DND-41 (cell line): ENCODE results near the gene SERPINE2.

ENCODE experiments used
- ATAC-seq: fragments of 200-7000 bp; cut with Tn5 transposase; 3 replicates; pipeline ENCODE4 v1.9.1; 2021; ENCODE audit warnings: low read depth; ENCODE audit not compliant: insufficient read depth
- DNase-seq: peaks from one replicate; pipeline ENCODE4 v3.0.0-alpha.2; 2020
- H2AFZ ChIP-seq: 2 replicates; pipeline ENCODE4 v1.6.0; 2012; ENCODE audit warnings: low read depth, low read length
- H3K27ac ChIP-seq: 2 replicates; pipeline ENCODE4 v1.5.1; 2012; ENCODE audit warnings: low read length, inconsistent platforms
- H3K27me3 ChIP-seq: fragments of 200-600 bp; sonication (generic); 2 replicates; pipeline ENCODE4 v1.6.0; 2012; ENCODE audit warnings: low read length, mild to moderate bottlenecking, inconsistent platforms; ENCODE audit not compliant: insufficient read depth, poor library complexity
- H3K36me3 ChIP-seq: 2 replicates; pipeline ENCODE4 v1.5.1; 2012; ENCODE audit warnings: low read length, inconsistent platforms; ENCODE audit not compliant: insufficient read depth
- H3K4me1 ChIP-seq: 2 replicates; pipeline ENCODE4 v1.5.1; 2012; ENCODE audit warnings: mild to moderate bottlenecking, low read length; ENCODE audit not compliant: insufficient read depth
- H3K4me2 ChIP-seq: 2 replicates; pipeline ENCODE4 v1.6.0; 2012; ENCODE audit warnings: mild to moderate bottlenecking, moderate library complexity, low read length, inconsistent platforms; ENCODE audit not compliant: insufficient read depth
- H3K4me3 ChIP-seq, 2 experiments: fragments of 200-600 bp in 1 of 2; shearing (Covaris generic) in 1 of 2; 2 replicates each; pipeline ENCODE4 v1.5.1; 2012 to 2016; ENCODE audit warnings: inconsistent platforms in 2 of 2, low read length in 2 of 2, mild to moderate bottlenecking in 2 of 2, low read depth in 1 of 2, moderate library complexity in 1 of 2
- H3K79me2 ChIP-seq: 2 replicates; pipeline ENCODE4 v1.6.0; 2012; ENCODE audit warnings: low read length, inconsistent platforms; ENCODE audit not compliant: insufficient read depth
- H3K9ac ChIP-seq: 2 replicates; pipeline ENCODE4 v1.6.0; 2012; ENCODE audit warnings: low read depth, mild to moderate bottlenecking, inconsistent platforms, low read length, moderate library complexity
- H3K9me3 ChIP-seq: 2 replicates; pipeline ENCODE4 v1.5.1; 2012; ENCODE audit warnings: low read length, moderate library complexity, mild to moderate bottlenecking, inconsistent platforms; ENCODE audit not compliant: insufficient read depth, severe bottlenecking
- H4K20me1 ChIP-seq: 2 replicates; pipeline ENCODE4 v1.6.0; 2012; ENCODE audit warnings: low read length; ENCODE audit not compliant: insufficient read depth
- EZH2 ChIP-seq: IDR thresholded peaks from 3 replicates; pipeline ENCODE4 v1.6.1; 2012; ENCODE audit warnings: borderline replicate concordance, low read depth, mild to moderate bottlenecking, moderate library complexity, low read length, inconsistent platforms; ENCODE audit not compliant: severe bottlenecking
- TF ChIP-seq, protein P1 (sequence below): IDR thresholded peaks from 2 replicates; pipeline ENCODE4 v1.5.1; 2012; ENCODE audit warnings: borderline replicate concordance, low read length, moderate library complexity, mild to moderate bottlenecking; ENCODE audit not compliant: poor library complexity, severe bottlenecking; ENCODE audit errors: extremely low read depth

Gene SERPINE2

DNA sequence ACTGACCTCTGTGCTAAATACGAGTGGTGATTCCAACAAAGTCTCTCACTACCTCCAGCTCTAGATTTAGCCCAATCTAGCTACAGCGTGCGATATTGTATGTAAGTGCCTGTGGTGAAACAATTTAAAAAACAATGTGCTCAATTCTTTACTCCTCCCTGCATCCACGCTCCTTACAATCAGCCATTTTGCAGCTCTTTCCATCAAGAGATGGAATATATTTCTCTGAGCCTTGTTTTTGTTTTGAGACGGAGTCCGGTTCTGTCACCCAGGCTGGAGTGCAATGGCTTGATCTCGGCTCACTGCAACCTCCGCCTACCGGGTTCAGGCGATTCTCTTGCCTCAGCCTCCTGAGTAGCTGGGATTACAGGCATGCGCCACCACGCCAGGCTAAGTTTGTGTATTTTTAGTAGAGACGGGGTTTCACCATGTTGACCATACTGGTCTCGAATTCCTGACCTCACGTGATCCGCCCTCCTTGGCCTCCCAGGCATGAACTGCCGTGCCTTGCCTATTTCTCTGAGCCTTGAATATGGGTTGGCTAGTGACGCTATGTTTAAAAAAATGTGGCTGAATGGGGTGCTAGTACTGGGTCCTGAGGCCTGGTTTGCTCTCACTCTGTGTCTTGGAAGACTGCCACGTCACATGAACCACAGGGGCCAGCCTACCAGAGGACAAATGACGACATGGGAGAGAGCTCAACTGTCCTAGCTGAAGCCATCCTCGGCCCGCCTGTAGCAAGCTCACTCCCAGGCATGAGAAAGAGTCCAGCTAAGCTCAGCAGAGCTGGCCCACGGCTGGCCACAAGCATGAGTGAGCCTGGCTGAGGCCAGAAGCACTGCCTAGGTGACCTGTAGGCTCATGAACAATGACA is 108.7 kb downstream of the SERPINE2 start:
- Histone ChIP-seq H3K9ac (no peak overlapping the region), H3K79me2 (peaks cover 11% of the 10 kb centered on the region; the same call in 1 of the 2 replicates), H3K4me2 (peak overlapping the region; percentile 66), H3K4me3 (peak overlapping the region in 1 of 2 experiments; percentile 45; a peak in 1 of 4 replicates), H3K27ac (peak overlapping the region; percentile 44; the same call in 1 of the 2 replicates), H3K36me3 (no peaks in the 10 kb centered on the region), H2AFZ (no peak overlapping the region), H3K9me3 (peaks cover 2% of the 10 kb centered on the region), H3K4me1 (peaks cover 25% of the 10 kb centered on the region), H4K20me1 (peaks cover 16% of the 10 kb centered on the region; the same call in 1 of the 2 replicates), H3K27me3 (no peaks in the 10 kb centered on the region)
- ATAC-seq: peak; percentile 34; the same call in 1 of the 3 replicates
- no peak for DNase-seq
- TF ChIP-seq EZH2: no peak
- TF ChIP-seq, protein P1, sequence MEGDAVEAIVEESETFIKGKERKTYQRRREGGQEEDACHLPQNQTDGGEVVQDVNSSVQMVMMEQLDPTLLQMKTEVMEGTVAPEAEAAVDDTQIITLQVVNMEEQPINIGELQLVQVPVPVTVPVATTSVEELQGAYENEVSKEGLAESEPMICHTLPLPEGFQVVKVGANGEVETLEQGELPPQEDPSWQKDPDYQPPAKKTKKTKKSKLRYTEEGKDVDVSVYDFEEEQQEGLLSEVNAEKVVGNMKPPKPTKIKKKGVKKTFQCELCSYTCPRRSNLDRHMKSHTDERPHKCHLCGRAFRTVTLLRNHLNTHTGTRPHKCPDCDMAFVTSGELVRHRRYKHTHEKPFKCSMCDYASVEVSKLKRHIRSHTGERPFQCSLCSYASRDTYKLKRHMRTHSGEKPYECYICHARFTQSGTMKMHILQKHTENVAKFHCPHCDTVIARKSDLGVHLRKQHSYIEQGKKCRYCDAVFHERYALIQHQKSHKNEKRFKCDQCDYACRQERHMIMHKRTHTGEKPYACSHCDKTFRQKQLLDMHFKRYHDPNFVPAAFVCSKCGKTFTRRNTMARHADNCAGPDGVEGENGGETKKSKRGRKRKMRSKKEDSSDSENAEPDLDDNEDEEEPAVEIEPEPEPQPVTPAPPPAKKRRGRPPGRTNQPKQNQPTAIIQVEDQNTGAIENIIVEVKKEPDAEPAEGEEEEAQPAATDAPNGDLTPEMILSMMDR: no peak

DNA sequence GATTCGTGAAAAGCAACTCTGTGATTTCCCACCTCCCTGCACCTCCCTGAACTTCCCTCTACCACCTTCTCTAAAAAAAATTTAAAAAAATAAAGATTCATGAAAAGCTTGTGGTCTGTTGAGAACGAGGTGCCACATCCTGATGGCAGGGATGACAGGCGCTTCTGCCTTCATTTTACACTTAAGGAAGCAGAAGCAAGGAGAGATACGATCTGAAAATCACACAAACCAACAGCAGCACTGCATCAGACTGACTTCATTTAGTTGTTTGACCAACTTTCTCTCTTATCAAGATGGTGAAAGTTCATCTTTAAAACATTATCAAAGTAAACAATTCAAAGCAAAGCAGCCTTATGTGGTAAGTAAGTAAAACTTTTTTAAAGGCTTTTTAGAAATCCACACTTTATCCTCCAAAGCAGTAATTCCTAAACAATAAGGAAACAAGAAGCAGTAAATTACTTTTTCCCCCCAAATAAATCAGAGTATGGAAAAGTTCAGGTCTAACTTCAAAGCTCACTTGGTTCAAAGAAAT is 109.4 kb downstream of the SERPINE2 start:
- no peaks in the 10 kb centered on the region for H3K27me3 ChIP-seq
- H3K79me2 ChIP-seq: peaks cover 11% of the 10 kb centered on the region; the same call in 1 of the 2 replicates
- peaks cover 25% of the 10 kb centered on the region for H3K4me1 ChIP-seq
- no peaks in the 10 kb centered on the region for H3K36me3 ChIP-seq
- ATAC-seq (peak; percentile 98), DNase-seq (peak; percentile 71)
- H3K27ac ChIP-seq: peak overlapping the region; percentile 44; the same call in 1 of the 2 replicates
- no peak overlapping the region for H3K9ac ChIP-seq
- H3K4me2 ChIP-seq: peak overlapping the region; percentile 66
- peak overlapping the region in 1 of 2 experiments; percentile 45; a peak in 2 of 4 replicates for H3K4me3 ChIP-seq
- no peak overlapping the region for H2AFZ ChIP-seq
- TF ChIP-seq, protein P1: no peak
- TF ChIP-seq EZH2: no peak
- H3K9me3 ChIP-seq: peaks cover 2% of the 10 kb centered on the region
- H4K20me1 ChIP-seq: peaks cover 16% of the 10 kb centered on the region; the same call in 1 of the 2 replicates

DNA sequence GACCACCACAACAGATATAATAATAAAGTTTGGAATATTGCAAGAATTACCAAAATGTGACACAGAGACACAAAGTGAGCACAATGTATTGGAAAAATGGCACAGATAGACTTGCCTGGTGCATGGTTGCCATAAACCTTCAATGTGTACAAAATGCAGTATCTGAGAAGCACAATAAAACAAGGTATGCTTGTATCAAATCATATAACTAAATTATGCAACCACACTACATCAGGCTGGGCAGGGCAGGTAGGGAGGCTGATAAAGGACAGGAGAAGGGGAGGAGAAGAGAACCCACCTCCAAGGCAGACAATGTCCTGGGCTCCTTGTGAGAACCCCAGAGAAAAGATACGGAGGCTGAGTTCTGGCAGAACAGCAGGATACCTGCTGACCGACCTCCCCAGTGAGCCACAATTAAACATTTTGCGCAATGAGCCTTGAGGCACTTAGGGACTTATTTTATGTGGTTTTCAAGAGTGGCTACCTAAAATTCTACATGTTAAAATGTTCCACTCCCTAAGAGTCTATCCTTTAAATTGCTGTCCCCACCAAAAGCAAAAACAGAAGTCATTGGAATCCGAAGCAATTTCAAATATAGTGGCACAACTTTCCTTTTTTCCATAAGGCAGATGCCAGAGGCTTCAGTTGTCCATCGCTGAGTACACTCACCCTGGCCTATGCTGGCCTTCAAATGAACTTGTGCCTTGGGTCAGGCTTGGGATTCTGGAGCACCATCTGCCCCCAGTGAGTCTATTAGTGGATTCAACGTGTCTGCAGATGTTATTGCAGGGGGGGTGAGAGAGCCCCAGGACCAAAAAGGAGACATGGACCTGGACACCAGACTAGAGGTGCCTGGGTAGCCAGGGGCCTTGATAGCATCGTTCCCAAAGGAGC is 110.7 kb downstream of the SERPINE2 start:
- peaks cover 11% of the 10 kb centered on the region; the same call in 1 of the 2 replicates for H3K79me2 ChIP-seq
- no peak overlapping the region for H3K4me3 ChIP-seq
- no peak for ATAC-seq
- H3K27ac ChIP-seq: no peak overlapping the region
- DNase-seq: no peak
- no peak overlapping the region for H3K4me2 ChIP-seq
- TF ChIP-seq EZH2: no peak
- TF ChIP-seq, protein P1: no peak
- H3K4me1 ChIP-seq: peaks cover 25% of the 10 kb centered on the region
- peaks cover 2% of the 10 kb centered on the region for H3K9me3 ChIP-seq
- no peak overlapping the region for H3K9ac ChIP-seq
- peaks cover 16% of the 10 kb centered on the region; the same call in 1 of the 2 replicates for H4K20me1 ChIP-seq
- no peaks in the 10 kb centered on the region for H3K27me3 ChIP-seq
- H3K36me3 ChIP-seq: no peaks in the 10 kb centered on the region
- no peak overlapping the region for H2AFZ ChIP-seq
